Measurements from ENCODE around the gene GP1BB.

GRCh38 chr22:19737846-19738663 is 14.7 kb downstream of the GP1BB start:
- no peak for TF ChIP-seq POLR2A (IDR thresholded peaks at IDR 0.05)
- no peak for TF ChIP-seq CTCF (IDR thresholded peaks at IDR 0.05 in 4 of 5, conservative IDR thresholded peaks at IDR 0.05 in 1 of 5)
